A673 (cell line): ENCODE results near the gene CHDH.

Source experiments
- EZH2 ChIP-seq: fragments of 200-600 bp; sonication (generic); IDR thresholded peaks from 2 replicates; pipeline ENCODE4 v1.6.1; 2017; ENCODE audit warnings: borderline replicate concordance, low read depth, mild to moderate bottlenecking, mixed read lengths, antibody characterized with exemption, low read length; ENCODE audit not compliant: poor library complexity, severe bottlenecking
- TF ChIP-seq, protein P1 (sequence below): fragments of 300-800, 200-600 bp; sonication (generic); conservative IDR thresholded peaks from 2 replicates; pipeline ENCODE4 v1.5.1; 2017; ENCODE audit warnings: low read depth, mild to moderate bottlenecking, antibody characterized with exemption, low read length, moderate library complexity, mixed read lengths

DNA sequence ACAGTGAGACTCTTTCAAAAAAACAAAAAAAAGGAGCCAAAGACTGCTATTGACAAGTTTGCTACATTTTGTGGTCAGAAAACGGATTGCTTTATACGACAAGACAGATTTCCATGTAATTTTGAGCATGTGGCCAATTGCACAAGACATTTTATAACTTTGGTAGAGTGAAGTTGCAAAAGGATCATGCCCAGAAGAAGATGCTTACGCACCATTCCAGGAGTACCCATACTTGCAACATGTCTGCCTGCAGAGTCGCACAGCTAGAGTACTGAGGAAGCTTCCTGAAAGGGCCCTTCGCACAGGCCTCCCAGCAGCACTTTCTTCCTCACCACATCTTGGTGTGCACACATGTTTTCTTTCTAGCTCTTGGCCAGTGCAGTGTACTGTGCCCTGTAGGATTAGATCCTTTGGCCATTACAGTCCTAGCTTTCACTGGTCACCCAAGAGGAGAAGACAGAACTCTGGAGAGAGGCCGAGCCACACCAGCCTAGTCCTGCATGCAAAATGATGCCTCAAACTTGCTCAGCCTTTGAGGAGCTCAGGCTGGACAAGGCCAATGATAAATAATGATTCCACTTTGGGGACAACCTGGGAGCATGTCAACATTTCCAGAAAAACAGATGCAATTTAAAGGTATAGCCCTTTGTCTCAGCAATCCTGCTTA lies 11.7 kb downstream of the CHDH start:
- TF ChIP-seq, protein P1, sequence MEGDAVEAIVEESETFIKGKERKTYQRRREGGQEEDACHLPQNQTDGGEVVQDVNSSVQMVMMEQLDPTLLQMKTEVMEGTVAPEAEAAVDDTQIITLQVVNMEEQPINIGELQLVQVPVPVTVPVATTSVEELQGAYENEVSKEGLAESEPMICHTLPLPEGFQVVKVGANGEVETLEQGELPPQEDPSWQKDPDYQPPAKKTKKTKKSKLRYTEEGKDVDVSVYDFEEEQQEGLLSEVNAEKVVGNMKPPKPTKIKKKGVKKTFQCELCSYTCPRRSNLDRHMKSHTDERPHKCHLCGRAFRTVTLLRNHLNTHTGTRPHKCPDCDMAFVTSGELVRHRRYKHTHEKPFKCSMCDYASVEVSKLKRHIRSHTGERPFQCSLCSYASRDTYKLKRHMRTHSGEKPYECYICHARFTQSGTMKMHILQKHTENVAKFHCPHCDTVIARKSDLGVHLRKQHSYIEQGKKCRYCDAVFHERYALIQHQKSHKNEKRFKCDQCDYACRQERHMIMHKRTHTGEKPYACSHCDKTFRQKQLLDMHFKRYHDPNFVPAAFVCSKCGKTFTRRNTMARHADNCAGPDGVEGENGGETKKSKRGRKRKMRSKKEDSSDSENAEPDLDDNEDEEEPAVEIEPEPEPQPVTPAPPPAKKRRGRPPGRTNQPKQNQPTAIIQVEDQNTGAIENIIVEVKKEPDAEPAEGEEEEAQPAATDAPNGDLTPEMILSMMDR, result no peak
- TF ChIP-seq EZH2, result no peak
